ENCODE results near the gene THRB. TPM values are rescaled to one million over a fixed set of nuclear protein-coding genes. Genes with fewer than 3 reads are reported as not detected.

The THRB gene
- total and polyA plus RNA-seq, 8 donors = 10.1 to 18.6 (median 15.1) TPM

DNA sequence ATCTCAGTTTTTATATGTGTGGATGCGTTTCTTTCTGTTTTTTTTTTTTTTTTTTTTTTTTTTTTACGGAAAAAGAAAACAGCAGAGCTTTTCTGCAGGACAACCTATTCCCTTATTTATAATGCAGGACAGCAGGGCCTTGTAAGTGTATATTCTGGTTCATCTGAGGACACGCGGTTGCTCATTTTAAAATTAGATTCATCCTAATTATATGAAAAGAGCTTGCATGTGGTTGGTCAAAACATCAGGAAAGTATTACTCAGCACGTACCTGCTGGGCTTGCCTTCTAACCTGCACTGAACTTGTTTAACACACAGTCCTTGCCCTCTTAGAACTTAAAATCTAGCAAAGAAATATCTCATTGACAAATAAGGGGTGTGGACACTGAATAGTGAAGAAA is 13.5 kb downstream of the THRB start:
- H3K36me3 ChIP-seq = no peaks in the 10 kb centered on the region
- no peak for DNase-seq
- no peak for ATAC-seq
- TF ChIP-seq, protein P1, sequence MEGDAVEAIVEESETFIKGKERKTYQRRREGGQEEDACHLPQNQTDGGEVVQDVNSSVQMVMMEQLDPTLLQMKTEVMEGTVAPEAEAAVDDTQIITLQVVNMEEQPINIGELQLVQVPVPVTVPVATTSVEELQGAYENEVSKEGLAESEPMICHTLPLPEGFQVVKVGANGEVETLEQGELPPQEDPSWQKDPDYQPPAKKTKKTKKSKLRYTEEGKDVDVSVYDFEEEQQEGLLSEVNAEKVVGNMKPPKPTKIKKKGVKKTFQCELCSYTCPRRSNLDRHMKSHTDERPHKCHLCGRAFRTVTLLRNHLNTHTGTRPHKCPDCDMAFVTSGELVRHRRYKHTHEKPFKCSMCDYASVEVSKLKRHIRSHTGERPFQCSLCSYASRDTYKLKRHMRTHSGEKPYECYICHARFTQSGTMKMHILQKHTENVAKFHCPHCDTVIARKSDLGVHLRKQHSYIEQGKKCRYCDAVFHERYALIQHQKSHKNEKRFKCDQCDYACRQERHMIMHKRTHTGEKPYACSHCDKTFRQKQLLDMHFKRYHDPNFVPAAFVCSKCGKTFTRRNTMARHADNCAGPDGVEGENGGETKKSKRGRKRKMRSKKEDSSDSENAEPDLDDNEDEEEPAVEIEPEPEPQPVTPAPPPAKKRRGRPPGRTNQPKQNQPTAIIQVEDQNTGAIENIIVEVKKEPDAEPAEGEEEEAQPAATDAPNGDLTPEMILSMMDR (IDR thresholded peaks at IDR 0.05) = no peak
- no peaks in the 10 kb centered on the region for H3K9me3 ChIP-seq
- H3K27me3 ChIP-seq = no peaks in the 10 kb centered on the region
- intact Hi-C loops (cut with DNase I) = no loop called here
- H3K4me1 ChIP-seq = peaks cover 0 to 7% of the 10 kb centered on the region in 2 donors
- H3K4me3 ChIP-seq = no peak overlapping the region
- no peak overlapping the region for H3K27ac ChIP-seq

DNA sequence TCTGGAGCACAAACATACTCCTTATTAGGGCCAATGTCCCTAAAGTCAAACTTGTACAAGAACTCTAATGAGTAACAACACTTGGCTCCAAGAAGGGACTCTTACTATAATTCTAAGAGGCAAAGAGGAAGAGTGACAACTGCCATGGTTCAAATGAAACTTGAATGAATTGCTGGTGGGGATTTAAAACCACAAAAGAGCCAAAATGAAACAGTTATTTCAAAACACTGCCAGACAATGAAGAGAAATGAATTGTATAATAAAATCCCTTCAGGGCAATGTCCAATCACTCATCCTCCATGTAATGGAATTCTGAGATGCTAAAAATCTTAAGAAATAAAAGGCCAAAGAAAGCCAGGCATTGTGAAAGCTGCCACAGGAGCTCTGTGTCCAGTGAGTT is 14.2 kb downstream of the THRB start:
- ATAC-seq = no peak
- H3K27ac ChIP-seq = no peak overlapping the region
- intact Hi-C loops (cut with DNase I) = no loop called here
- H3K4me1 ChIP-seq = peaks cover 0 to 3% of the 10 kb centered on the region in 2 donors
- TF ChIP-seq, protein P1 (IDR thresholded peaks at IDR 0.05) = no peak
- DNase-seq = no peak
- no peak overlapping the region for H3K4me3 ChIP-seq
- no peaks in the 10 kb centered on the region for H3K27me3 ChIP-seq
- no peaks in the 10 kb centered on the region for H3K9me3 ChIP-seq
- H3K36me3 ChIP-seq = no peaks in the 10 kb centered on the region

DNA sequence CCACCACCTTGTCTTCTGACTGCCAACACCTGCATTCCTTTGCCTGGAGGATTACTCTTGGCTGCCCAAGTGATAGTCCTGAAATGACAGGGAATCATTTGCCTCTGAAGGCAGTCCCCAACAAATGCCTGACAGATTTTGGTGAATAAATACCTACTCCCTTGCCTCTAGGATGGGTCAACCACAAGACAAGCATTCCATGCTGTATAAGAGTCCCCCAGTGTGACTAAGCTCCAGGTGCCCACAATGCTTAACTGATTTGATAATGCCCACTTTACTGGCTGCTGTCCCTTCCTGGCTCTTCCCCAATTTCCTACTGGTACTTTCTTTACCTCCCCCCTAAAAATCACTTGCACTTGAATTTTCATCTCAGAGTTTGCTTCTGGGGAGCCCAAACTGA is 14.8 kb downstream of the THRB start:
- DNase-seq (no peak), ATAC-seq (no peak)
- Histone ChIP-seq H3K36me3 (no peaks in the 10 kb centered on the region), H3K4me1 (no peaks in the 10 kb centered on the region), H3K27me3 (no peaks in the 10 kb centered on the region), H3K4me3 (no peak overlapping the region), H3K9me3 (no peaks in the 10 kb centered on the region), H3K27ac (no peak overlapping the region)
- intact Hi-C loops (cut with DNase I) = no loop called here
- TF ChIP-seq, protein P1 (IDR thresholded peaks at IDR 0.05) = no peak

DNA sequence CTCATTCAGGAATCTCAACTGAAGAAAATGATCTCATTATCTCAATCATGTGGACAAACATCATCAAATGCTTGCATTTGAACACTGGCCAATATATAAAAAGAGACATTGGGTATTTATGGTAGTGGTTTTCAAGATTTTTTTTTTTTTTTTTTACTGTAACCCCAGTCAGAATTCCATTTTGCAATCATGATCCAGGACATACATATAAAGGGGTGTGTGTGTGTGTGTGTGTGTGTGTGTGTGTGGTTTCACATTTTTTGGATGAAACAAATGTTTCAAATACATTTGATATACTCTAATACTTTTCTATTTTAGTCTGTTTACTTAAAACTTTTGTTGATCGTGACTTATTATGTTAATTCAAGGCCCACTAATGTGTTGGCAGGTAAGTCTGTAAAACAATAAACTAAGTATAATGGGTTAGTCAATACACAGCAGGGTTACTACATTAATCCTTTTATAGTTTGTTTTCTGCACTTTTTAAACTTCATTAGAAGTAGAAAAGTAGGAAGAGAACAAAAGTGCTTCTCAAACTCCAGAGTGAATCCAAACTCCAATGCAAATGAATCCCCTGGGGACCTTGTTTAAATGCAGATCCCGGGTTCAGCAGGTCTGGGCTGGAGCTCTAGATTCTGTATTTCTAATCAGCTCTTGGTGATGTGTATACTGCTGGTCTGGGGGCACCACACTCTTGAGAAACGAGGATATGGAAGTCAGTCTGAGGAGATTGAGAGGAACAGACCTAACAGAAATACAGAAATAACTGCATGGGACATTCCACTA is 17.6 kb downstream of the THRB start:
- Histone ChIP-seq H3K27me3 (no peaks in the 10 kb centered on the region), H3K36me3 (no peaks in the 10 kb centered on the region), H3K27ac (no peak overlapping the region), H3K4me1 (no peaks in the 10 kb centered on the region), H3K4me3 (no peak overlapping the region), H3K9me3 (no peaks in the 10 kb centered on the region)
- ATAC-seq (no peak), DNase-seq (no peak)
- TF ChIP-seq, protein P1 (IDR thresholded peaks at IDR 0.05) = no peak
- intact Hi-C loops (cut with DNase I) = no loop called here

DNA sequence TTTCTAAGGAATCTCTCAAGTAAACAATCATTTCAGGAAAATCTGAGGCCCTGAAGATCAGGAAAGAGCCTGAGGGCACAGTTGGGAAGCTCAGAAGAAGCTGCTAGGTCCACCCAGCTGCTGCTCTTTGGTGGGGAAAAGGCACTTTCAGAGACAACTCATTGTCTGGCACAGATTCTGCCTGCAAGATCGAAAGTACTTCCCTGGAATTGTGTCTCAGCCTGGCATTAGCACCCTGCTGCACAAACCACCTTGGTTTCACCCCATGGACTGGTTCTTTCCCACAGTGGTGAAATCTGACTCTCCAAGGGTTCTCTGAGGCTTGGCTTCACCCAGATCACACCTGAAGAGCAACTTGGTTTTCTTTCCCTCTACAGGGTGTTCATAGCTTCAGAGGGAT is 18.7 kb downstream of the THRB start:
- Histone ChIP-seq H3K36me3 (no peaks in the 10 kb centered on the region), H3K4me3 (no peak overlapping the region), H3K27ac (no peak overlapping the region), H3K27me3 (no peaks in the 10 kb centered on the region), H3K4me1 (no peaks in the 10 kb centered on the region), H3K9me3 (no peaks in the 10 kb centered on the region)
- intact Hi-C loops (cut with DNase I) = no loop called here
- TF ChIP-seq, protein P1 (IDR thresholded peaks at IDR 0.05) = no peak
- ATAC-seq (no peak), DNase-seq (no peak)

All from left lung (tissue), 10 donors.